Measurements from ENCODE around the gene OSBPL2. TPM values are rescaled to one million over a fixed set of nuclear protein-coding genes. Genes with fewer than 3 reads are reported as not detected.

Gene OSBPL2
- total and polyA plus RNA-seq, 2 donors (not counting 3 experiments of a cell fraction or from before 2014, with no cell fraction given), result 13.1 to 33.0 TPM

DNA sequence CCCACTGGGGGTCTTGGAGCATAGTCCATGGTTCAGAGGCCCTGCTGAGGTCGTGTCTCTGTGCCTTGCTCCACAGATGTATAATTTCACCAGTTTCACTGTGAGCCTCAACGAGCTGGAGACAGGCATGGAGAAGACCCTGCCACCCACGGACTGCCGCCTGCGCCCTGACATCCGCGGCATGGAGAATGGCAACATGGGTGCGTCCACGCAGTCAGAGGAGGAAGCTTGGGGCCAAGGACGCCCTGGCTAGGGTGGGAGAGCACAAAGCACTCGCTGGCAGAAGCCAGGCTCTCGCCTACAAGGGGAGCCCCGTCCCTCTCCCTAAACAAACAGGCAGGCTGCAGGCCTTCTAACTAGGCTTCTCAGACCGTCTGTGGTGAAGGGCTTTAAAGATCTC, 50.8 kb downstream of the OSBPL2 start:
- TF ChIP-seq EZH2 (IDR thresholded peaks at IDR 0.05; ENCODE audit: borderline replicate concordance, low read depth, low read length, severe bottlenecking) (no peak), MYC (IDR thresholded peaks at IDR 0.05; ENCODE audit: low read depth, low read length) (no peak), JUN (IDR thresholded peaks at IDR 0.05; ENCODE audit: borderline replicate concordance, insufficient read depth, insufficient read length, low read depth) (no peak), POLR2A (IDR thresholded peaks at IDR 0.05; ENCODE audit: low read depth, low read length) (no peak), FOS (IDR thresholded peaks at IDR 0.05; ENCODE audit: borderline replicate concordance, insufficient read depth, low read length) (no peak), GATA2 (IDR thresholded peaks at IDR 0.05; ENCODE audit: insufficient read depth, insufficient read length, low read depth, low read length) (no peak), CTCF (IDR thresholded peaks at IDR 0.05; ENCODE audit: extremely low read depth in 1 of 2, insufficient read depth in 1 of 2, low read depth in 1 of 2, low read length in 2 of 2) (no peak), POLR2AphosphoS5 (IDR thresholded peaks at IDR 0.05; ENCODE audit: insufficient read depth, low read depth, low read length) (no peak)
- TF ChIP-seq, protein P1, sequence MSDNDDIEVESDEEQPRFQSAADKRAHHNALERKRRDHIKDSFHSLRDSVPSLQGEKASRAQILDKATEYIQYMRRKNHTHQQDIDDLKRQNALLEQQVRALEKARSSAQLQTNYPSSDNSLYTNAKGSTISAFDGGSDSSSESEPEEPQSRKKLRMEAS (IDR thresholded peaks at IDR 0.05; ENCODE audit: insufficient read depth, insufficient read length), result no peak
- intact Hi-C loops (cut with micrococcal nuclease), result loop anchor here (5.0 kb wide), 1 partner anchor 87 kb away; no protein-coding TSS in a partner anchor
- Histone ChIP-seq H3K27me3 (ENCODE audit: control insufficient read depth in 2 of 2, insufficient read depth in 2 of 2, low read length in 2 of 2) (no peaks in the 10 kb centered on the region), H3K4me3 (replicated peaks in 1 of 3; ENCODE audit: insufficient read depth in 1 of 3, low read depth in 1 of 3, low read length in 3 of 3) (no peak overlapping the region), H4K20me1 (replicated peaks; ENCODE audit: control insufficient read depth, extremely low read depth, insufficient read depth, low read length) (no peaks in the 10 kb centered on the region), H3K79me2 (ENCODE audit: control insufficient read depth, insufficient read depth, low read length) (no peaks in the 10 kb centered on the region), H2AFZ (ENCODE audit: low read depth, low read length) (no peak overlapping the region), H3K9me3 (replicated peaks; ENCODE audit: control insufficient read depth, insufficient read depth, low read length) (no peaks in the 10 kb centered on the region), H3K4me1 (ENCODE audit: control insufficient read depth, extremely low read depth, insufficient read depth, low read length) (peaks cover 19% of the 10 kb centered on the region), H3K36me3 (ENCODE audit: control insufficient read depth in 2 of 2, extremely low read depth in 1 of 2, insufficient read depth in 2 of 2, low read length in 2 of 2) (peaks cover 0 to 14% of the 10 kb centered on the region in 2 experiments), H3K9me1 (replicated peaks; ENCODE audit: control insufficient read depth, extremely low read depth, insufficient read depth, low read length) (no peaks in the 10 kb centered on the region), H3K4me2 (ENCODE audit: insufficient read depth, low read length) (no peak overlapping the region), H3K27ac (ENCODE audit: insufficient read depth, low read depth, low read length) (no peak overlapping the region), H3K9ac (replicated peaks; ENCODE audit: extremely low read depth, insufficient read depth, low read length) (no peak overlapping the region)
- FAIRE-seq (no peak), DNase-seq (ENCODE audit: low read depth, low spot score) (no peak)
- dilution Hi-C loops (cut with MboI; ENCODE audit: extremely low pct_ligation_motif_present, low sequenced_read_pairs), result no loop called here
- POLR2A ChIA-PET, result no interaction called here
- CTCF ChIA-PET, result no interaction called here
- no TSS peak for BruUV-seq (replicated peaks)

All from endothelial cell of umbilical vein (primary cell).